ENCODE measurements around the gene CDCA7.
"Not testable (repeated sequence)": the region's sequence is repeated elsewhere in the genome, so short reads cannot be mapped to it uniquely, and the experiment has no call there.

CDCA7 gene

DNA sequence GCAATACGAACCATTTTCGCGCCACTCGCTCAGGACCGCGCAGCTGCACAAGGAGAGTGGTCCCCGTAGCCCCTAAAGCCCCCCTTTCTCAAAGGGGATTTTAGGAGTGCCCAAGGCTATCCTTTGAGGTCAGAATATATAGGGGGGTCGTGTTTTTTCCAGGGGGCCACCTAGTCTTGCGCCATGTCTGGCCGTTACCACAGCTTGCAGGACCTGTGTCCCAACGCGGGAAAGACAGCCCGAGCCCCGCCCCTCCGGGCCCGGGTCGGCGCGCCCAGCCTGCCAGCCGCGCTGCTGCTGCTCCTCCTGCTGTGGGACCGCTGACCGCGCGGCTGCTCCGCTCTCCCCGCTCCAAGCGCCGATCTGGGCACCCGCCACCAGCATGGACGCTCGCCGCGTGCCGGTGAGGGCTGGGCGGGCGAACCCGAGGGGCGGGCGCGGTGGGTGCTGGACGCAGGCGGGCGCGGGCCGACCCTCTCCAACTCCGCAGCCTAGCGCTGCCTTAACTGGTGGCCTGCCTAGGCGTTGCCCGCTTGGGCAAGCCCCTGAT lies at the start of gene CDCA7:
TSS of gene CDCA7 (plus strand) at position 291 of the 550 bp plus-strand sequence. CDS start at position 383, 92 bp downstream.
- H3K4me1 ChIP-seq (ENCODE audit: control insufficient read depth in 1 of 2, insufficient read depth in 2 of 2, low read length in 2 of 2): peaks cover 0 to 17% of the 10 kb centered on the region in 2 donors
- peak within 1 kb of the TSS; percentile 51 for H3K27ac ChIP-seq (ENCODE audit: low read length)
- H3K27me3 ChIP-seq (ENCODE audit: low read depth, low read length): peaks cover 19% of the 10 kb centered on the region
- H3K4me3 ChIP-seq (ENCODE audit: low read depth in 1 of 2, low read length in 2 of 2): peak within 1 kb of the TSS; percentile 62 to 84
- H3K9me3 ChIP-seq (ENCODE audit: control insufficient read depth in 1 of 2, low read length in 2 of 2): no peaks in the 10 kb centered on the region
- no peaks in the 10 kb centered on the region for H3K36me3 ChIP-seq (ENCODE audit: control insufficient read depth in 1 of 2, insufficient read depth in 2 of 2, low read length in 2 of 2)

DNA sequence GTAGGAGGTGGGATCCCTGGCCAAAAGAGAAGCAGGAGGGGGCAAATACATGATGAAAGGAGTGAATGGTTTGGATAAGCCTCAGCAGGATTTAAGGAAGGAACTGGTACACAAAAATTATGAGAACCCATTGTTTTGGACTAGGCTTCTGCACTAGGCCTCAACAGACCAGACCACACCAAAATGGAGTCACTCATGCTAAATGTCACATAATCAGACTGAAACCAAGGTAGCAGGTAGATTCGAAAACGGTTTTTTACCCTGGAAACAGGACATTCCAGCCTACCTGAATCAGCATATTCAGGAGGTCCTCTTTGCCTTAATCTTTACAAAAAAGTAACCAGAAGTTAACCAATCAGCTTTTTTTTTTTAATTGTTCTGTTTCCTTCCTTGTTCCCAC lies 49.4 kb upstream of the CDCA7 start:
- Histone ChIP-seq H3K27me3 (ENCODE audit: low read depth, low read length) (no peaks in the 10 kb centered on the region), H3K9me3 (ENCODE audit: control insufficient read depth in 1 of 2, low read length in 2 of 2) (no peaks in the 10 kb centered on the region), H3K27ac (ENCODE audit: low read length) (no peak overlapping the region), H3K36me3 (ENCODE audit: control insufficient read depth in 1 of 2, insufficient read depth in 2 of 2, low read length in 2 of 2) (no peaks in the 10 kb centered on the region), H3K4me3 (ENCODE audit: low read depth in 1 of 2, low read length in 2 of 2) (no peak overlapping the region), H3K4me1 (ENCODE audit: control insufficient read depth in 1 of 2, insufficient read depth in 2 of 2, low read length in 2 of 2) (no peaks in the 10 kb centered on the region)

DNA sequence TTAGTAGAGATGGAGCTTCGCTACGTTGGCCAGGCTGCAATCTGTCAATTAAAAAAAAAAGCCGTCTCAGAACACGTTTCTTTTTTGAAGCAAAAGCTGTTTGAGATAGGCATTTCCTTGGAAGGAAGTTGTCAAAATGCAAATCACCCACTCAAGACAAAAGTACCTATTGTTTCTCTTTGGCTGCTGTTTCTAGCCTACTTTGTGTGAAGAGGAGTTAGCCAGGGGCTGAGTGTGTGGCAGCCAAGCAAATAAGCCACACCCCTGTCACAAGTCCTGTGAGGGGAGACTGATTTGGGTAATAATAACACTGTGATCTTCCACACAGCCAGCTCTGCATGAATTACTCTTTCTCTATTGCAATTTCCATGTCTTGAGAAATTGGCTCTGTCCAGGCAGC lies 47.4 kb upstream of the CDCA7 start:
- Histone ChIP-seq H3K9me3 (ENCODE audit: control insufficient read depth in 1 of 2, low read length in 2 of 2) (no peaks in the 10 kb centered on the region), H3K36me3 (ENCODE audit: control insufficient read depth in 1 of 2, insufficient read depth in 2 of 2, low read length in 2 of 2) (no peaks in the 10 kb centered on the region), H3K27ac (ENCODE audit: low read length) (no peak overlapping the region), H3K4me1 (ENCODE audit: control insufficient read depth in 1 of 2, insufficient read depth in 2 of 2, low read length in 2 of 2) (no peaks in the 10 kb centered on the region), H3K27me3 (ENCODE audit: low read depth, low read length) (no peaks in the 10 kb centered on the region), H3K4me3 (ENCODE audit: low read depth in 1 of 2, low read length in 2 of 2) (no peak overlapping the region)

DNA sequence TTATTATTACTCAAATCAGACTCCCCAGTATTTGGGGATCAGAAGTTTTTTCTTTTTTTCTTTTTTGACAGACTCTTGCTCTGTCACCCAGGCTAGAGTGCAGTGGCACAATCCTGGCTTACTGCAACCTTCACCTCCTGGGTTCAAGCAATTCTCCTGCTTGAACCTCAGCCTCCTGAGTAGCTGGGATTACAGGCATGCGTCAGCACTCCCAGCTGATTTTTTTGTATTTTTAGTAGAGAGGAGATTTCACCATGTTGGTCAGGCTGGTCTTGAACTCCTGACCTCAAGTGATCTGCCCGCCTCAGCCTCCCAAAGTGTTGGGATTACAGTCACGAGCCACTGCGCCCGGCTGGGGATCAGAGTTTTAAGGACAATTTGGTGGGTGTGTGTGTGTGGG lies 45.3 kb upstream of the CDCA7 start:
- H3K27me3 ChIP-seq (ENCODE audit: low read depth, low read length); H3K36me3 ChIP-seq (ENCODE audit: control insufficient read depth in 1 of 2, insufficient read depth in 2 of 2, low read length in 2 of 2); H3K9me3 ChIP-seq (ENCODE audit: control insufficient read depth in 1 of 2, low read length in 2 of 2); H3K4me3 ChIP-seq (ENCODE audit: low read depth in 1 of 2, low read length in 2 of 2); H3K4me1 ChIP-seq (ENCODE audit: control insufficient read depth in 1 of 2, insufficient read depth in 2 of 2, low read length in 2 of 2); H3K27ac ChIP-seq (ENCODE audit: low read length): not testable (repeated sequence)

DNA sequence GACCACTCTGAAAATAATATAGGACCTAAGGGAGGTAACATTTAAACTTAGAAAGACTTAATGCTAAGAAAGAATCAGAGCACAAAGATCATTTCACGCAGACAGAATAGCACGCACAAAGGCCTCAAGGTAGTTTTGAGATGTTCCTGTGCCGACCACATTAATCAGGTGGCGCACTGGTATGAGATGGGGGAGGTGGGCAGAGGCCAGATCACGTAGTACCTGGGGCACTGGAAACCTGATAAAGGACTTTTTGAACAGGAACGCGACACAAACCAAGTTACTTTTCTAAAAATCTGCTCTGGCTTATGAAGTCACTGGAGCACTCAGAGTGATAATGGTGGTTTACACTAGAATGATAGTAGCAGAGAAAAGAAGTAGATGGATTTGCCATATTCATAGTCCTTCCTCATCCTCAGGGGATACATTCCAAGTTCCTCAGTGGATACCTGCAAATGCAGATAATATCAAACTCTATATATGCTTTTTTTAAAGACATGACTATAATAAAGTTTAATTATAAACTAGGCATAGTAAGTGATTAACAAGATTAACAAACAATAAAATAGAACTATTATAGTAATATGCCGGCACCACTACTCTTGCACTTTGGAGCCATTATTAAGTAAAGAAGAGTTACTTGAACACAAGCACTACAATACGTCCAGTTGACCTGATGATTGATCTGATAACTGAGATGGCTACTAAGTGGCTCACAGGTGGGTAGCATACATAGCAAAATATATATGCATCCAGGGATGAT lies 42.6 kb upstream of the CDCA7 start:
- H3K27ac ChIP-seq (ENCODE audit: low read length): no peak overlapping the region
- H3K4me1 ChIP-seq (ENCODE audit: control insufficient read depth in 1 of 2, insufficient read depth in 2 of 2, low read length in 2 of 2): no peaks in the 10 kb centered on the region
- H3K36me3 ChIP-seq (ENCODE audit: control insufficient read depth in 1 of 2, insufficient read depth in 2 of 2, low read length in 2 of 2): no peaks in the 10 kb centered on the region
- no peak overlapping the region for H3K4me3 ChIP-seq (ENCODE audit: low read depth in 1 of 2, low read length in 2 of 2)
- no peaks in the 10 kb centered on the region for H3K27me3 ChIP-seq (ENCODE audit: low read depth, low read length)
- no peaks in the 10 kb centered on the region for H3K9me3 ChIP-seq (ENCODE audit: control insufficient read depth in 1 of 2, low read length in 2 of 2)

DNA sequence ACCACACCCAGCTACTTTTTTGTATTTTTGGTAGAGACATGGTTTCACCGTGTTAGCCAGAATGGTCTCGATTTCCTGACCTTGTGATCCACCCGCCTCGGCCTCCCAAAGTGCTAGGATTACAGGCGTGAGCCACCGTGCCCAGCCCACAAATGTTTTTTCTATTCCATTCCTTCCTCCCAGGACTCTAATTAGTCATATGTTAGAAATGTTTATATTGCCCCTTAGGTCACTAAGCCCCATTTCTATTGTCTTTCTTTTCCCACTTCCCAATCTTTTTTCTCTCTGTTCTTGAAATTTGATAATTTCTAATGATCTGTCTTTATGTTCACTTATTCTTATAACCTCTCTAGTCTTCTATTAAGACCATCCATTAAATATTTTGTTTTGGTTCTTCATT lies 31.3 kb upstream of the CDCA7 start:
- Histone ChIP-seq H3K4me1 (ENCODE audit: control insufficient read depth in 1 of 2, insufficient read depth in 2 of 2, low read length in 2 of 2) (no peaks in the 10 kb centered on the region), H3K4me3 (ENCODE audit: low read depth in 1 of 2, low read length in 2 of 2) (no peak overlapping the region), H3K27ac (ENCODE audit: low read length) (no peak overlapping the region), H3K27me3 (ENCODE audit: low read depth, low read length) (no peaks in the 10 kb centered on the region), H3K36me3 (ENCODE audit: control insufficient read depth in 1 of 2, insufficient read depth in 2 of 2, low read length in 2 of 2) (no peaks in the 10 kb centered on the region), H3K9me3 (ENCODE audit: control insufficient read depth in 1 of 2, low read length in 2 of 2) (peaks cover 11 to 18% of the 10 kb centered on the region in 2 donors)

DNA sequence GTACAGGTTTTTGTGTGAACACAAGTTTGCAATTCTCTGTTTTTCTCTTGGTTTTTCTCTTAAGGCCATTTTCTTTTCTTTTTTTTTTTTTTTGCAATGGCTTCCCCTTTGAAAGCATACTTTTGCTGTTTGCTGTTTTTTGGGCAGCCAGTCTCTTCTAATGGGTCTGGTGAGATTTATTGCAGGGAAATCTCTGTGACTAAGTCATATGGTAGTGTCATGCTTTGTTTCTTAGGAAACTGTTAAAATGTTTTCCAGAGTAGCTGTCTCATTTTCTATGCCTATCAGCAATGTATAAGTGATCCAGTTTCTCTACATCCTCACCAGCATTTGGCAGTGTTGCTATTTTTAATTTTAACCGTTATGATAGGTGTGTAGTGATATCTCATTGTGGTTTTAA lies 27.9 kb upstream of the CDCA7 start:
- Histone ChIP-seq H3K36me3 (ENCODE audit: control insufficient read depth in 1 of 2, insufficient read depth in 2 of 2, low read length in 2 of 2) (no peaks in the 10 kb centered on the region), H3K4me3 (ENCODE audit: low read depth in 1 of 2, low read length in 2 of 2) (no peak overlapping the region), H3K9me3 (ENCODE audit: control insufficient read depth in 1 of 2, low read length in 2 of 2) (peaks cover 19 to 31% of the 10 kb centered on the region in 2 donors), H3K4me1 (ENCODE audit: control insufficient read depth in 1 of 2, insufficient read depth in 2 of 2, low read length in 2 of 2) (no peaks in the 10 kb centered on the region), H3K27me3 (ENCODE audit: low read depth, low read length) (no peaks in the 10 kb centered on the region), H3K27ac (ENCODE audit: low read length) (no peak overlapping the region)

DNA sequence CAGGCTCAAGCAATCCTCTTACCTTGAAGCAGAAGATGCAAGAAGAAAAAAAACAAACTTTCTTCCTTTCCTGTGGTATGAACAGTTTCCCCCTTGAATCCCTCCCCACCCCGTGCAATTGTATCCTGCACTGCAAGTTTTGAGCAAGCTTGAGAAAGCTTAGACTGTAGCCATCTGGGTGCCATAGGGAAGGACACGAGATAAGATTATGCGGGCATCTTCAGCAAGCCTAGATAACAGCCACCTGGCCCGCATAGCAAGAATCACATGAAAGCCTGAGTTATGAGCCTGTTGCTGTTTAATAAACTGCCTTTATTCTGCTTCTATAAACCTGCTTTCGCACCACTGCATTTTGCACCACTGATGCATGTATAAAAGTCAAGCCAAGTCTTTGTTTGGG lies 27.3 kb upstream of the CDCA7 start:
- Histone ChIP-seq H3K4me3 (ENCODE audit: low read depth in 1 of 2, low read length in 2 of 2) (no peak overlapping the region), H3K4me1 (ENCODE audit: control insufficient read depth in 1 of 2, insufficient read depth in 2 of 2, low read length in 2 of 2) (no peaks in the 10 kb centered on the region), H3K27me3 (ENCODE audit: low read depth, low read length) (no peaks in the 10 kb centered on the region), H3K9me3 (ENCODE audit: control insufficient read depth in 1 of 2, low read length in 2 of 2) (peaks cover 19 to 33% of the 10 kb centered on the region in 2 donors), H3K36me3 (ENCODE audit: control insufficient read depth in 1 of 2, insufficient read depth in 2 of 2, low read length in 2 of 2) (no peaks in the 10 kb centered on the region), H3K27ac (ENCODE audit: low read length) (no peak overlapping the region)

DNA sequence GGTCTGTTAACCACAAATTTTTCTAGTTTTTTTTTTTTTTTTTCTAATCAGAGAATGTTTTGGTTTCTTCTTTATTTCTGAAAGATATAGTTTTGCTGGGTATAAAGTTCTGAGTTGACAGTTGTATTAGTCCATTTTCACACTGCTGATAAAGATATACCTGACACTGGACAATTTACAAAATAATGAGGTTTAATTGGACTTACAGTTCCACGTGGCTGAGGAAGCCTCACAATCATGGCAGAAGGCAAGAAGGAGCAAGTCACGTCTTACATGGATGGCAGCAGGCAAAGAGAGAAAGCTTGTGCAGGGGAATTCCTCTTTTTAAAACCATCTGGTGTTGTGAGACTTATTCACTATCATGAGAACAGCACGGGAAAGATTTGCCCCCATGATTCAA lies 21.7 kb upstream of the CDCA7 start:
- H3K9me3 ChIP-seq (ENCODE audit: control insufficient read depth in 1 of 2, low read length in 2 of 2): peaks cover 7 to 22% of the 10 kb centered on the region in 2 donors
- not testable (repeated sequence) for H3K27me3 ChIP-seq (ENCODE audit: low read depth, low read length); H3K4me1 ChIP-seq (ENCODE audit: control insufficient read depth in 1 of 2, insufficient read depth in 2 of 2, low read length in 2 of 2); H3K36me3 ChIP-seq (ENCODE audit: control insufficient read depth in 1 of 2, insufficient read depth in 2 of 2, low read length in 2 of 2); H3K27ac ChIP-seq (ENCODE audit: low read length); H3K4me3 ChIP-seq (ENCODE audit: low read depth in 1 of 2, low read length in 2 of 2)

DNA sequence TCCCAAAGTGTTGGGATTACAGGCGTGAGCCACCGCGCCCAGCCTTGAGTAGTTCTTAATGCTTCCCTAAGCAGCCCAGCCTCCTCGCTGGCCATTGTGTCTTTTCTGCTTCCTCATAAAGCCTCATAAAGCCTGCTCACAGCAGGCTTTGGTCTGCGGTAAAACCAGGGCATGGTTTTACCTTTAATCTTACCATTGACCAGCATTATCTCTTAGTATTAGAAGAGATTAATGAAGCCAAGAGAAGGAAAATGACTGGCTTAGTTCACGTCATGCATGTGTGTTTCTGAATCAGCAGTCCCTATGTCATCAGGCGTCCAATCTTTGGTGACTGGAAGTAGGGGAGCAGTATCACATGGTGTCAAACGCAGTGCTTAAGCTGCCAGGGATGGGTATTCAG lies 14.9 kb upstream of the CDCA7 start:
- Histone ChIP-seq H3K9me3 (ENCODE audit: control insufficient read depth in 1 of 2, low read length in 2 of 2) (peaks cover 0 to 2% of the 10 kb centered on the region in 2 donors), H3K4me3 (ENCODE audit: low read depth in 1 of 2, low read length in 2 of 2) (no peak overlapping the region), H3K27ac (ENCODE audit: low read length) (no peak overlapping the region), H3K4me1 (ENCODE audit: control insufficient read depth in 1 of 2, insufficient read depth in 2 of 2, low read length in 2 of 2) (no peaks in the 10 kb centered on the region), H3K36me3 (ENCODE audit: control insufficient read depth in 1 of 2, insufficient read depth in 2 of 2, low read length in 2 of 2) (no peaks in the 10 kb centered on the region), H3K27me3 (ENCODE audit: low read depth, low read length) (no peaks in the 10 kb centered on the region)

DNA sequence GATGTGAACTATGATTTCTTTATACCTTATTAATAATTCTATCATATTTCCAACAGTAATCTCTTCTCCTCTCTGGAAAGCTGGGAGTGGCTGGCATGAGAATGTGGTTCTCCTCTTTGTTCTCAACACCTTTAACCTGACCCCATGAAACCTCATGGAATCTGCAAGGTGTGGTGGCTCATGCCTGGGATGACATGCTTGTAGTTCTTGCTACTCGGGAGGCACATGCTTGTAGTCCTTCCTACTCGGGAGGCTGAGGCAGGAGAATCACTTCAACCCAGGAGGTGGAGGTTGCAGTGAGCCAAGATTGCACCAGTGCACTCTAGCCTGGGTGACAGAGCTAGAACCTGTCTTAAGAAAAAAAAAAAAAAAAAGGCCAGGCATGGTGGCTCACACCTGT lies 10.8 kb upstream of the CDCA7 start:
- Histone ChIP-seq H3K36me3 (ENCODE audit: control insufficient read depth in 1 of 2, insufficient read depth in 2 of 2, low read length in 2 of 2) (no peaks in the 10 kb centered on the region), H3K9me3 (ENCODE audit: control insufficient read depth in 1 of 2, low read length in 2 of 2) (peaks cover 4 to 10% of the 10 kb centered on the region in 2 donors), H3K27ac (ENCODE audit: low read length) (no peak overlapping the region), H3K27me3 (ENCODE audit: low read depth, low read length) (no peaks in the 10 kb centered on the region), H3K4me1 (ENCODE audit: control insufficient read depth in 1 of 2, insufficient read depth in 2 of 2, low read length in 2 of 2) (no peaks in the 10 kb centered on the region), H3K4me3 (ENCODE audit: low read depth in 1 of 2, low read length in 2 of 2) (no peak overlapping the region)

DNA sequence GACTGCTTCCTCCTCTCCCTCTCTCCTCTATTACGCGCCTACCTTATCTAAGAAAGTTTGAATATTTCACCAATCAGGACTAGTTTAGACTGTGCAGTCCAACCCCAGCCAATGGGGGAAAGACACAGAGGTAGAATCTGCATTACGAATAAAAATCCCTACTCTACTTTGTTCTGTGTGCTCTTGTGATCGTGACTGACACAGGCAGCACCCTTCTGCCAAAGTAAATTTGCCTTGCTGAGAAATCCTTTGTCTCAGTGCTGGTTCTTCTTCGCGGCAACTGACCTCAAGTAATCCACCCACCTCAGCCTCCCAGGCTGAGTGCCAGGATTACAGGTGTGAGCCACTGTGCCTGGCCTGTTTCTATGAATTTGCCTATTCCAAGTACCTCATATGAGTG lies 8.6 kb upstream of the CDCA7 start:
- no peaks in the 10 kb centered on the region for H3K36me3 ChIP-seq (ENCODE audit: control insufficient read depth in 1 of 2, insufficient read depth in 2 of 2, low read length in 2 of 2)
- no peak overlapping the region for H3K27ac ChIP-seq (ENCODE audit: low read length)
- no peaks in the 10 kb centered on the region for H3K4me1 ChIP-seq (ENCODE audit: control insufficient read depth in 1 of 2, insufficient read depth in 2 of 2, low read length in 2 of 2)
- no peaks in the 10 kb centered on the region for H3K27me3 ChIP-seq (ENCODE audit: low read depth, low read length)
- H3K9me3 ChIP-seq (ENCODE audit: control insufficient read depth in 1 of 2, low read length in 2 of 2): peaks cover 4 to 10% of the 10 kb centered on the region in 2 donors
- H3K4me3 ChIP-seq (ENCODE audit: low read depth in 1 of 2, low read length in 2 of 2): no peak overlapping the region
